Measurements from ENCODE around the gene CAPN3. TPM values are rescaled to one million over a fixed set of nuclear protein-coding genes. Genes with fewer than 3 reads are reported as not detected.

Gene CAPN3
- total and polyA plus RNA-seq, 2 experiments from 2014 or later = 0.84 to 1.1 TPM

DNA sequence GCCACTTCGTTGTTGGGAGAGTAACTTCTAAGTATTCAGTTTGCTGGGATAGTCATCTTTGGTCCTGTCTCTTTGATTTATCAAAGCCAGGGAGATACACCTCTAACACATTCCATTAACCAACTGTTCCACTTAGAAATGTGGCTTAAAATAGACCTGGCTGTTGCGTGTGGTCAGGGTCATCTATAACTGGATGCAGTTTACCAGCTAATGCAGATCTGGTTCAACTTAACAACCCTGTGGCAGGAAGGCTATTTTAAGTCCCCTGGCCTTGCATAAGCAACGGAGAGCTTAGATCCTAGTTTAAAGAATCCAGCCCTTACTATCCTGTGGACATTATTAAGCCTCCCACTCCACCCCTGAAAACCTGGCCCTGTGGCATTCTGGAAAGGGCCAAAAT, 28.1 kb upstream of the CAPN3 start:
- H3K9me2 ChIP-seq (ENCODE audit: insufficient read depth) = no peaks in the 10 kb centered on the region
- no peaks in the 10 kb centered on the region for H4K20me1 ChIP-seq (replicated peaks; ENCODE audit: insufficient read depth)
- Mint-ChIP-seq H3K27ac (no peak overlapping the region), H3K9me3 (peaks cover 10% of the 10 kb centered on the region), H3K4me1 (no peaks in the 10 kb centered on the region), H3K4me3 (no peak overlapping the region), H3K27me3 (ENCODE audit: insufficient read depth, low read depth, poor library complexity) (no peaks in the 10 kb centered on the region), H3K36me3 (ENCODE audit: low read depth) (peaks cover 11% of the 10 kb centered on the region)
- H3K79me2 ChIP-seq (replicated peaks; ENCODE audit: insufficient read depth) = no peaks in the 10 kb centered on the region
- no peak overlapping the region for H3K4me2 ChIP-seq
- H3K27me3 ChIP-seq (ENCODE audit: insufficient read depth) = no peaks in the 10 kb centered on the region
- no peaks in the 10 kb centered on the region for H3K4me1 ChIP-seq (ENCODE audit: insufficient read depth)
- no peak overlapping the region for H3K27ac ChIP-seq (ENCODE audit: low read depth)
- no peaks in the 10 kb centered on the region for H3F3A ChIP-seq (replicated peaks; ENCODE audit: low read depth)
- TF ChIP-seq, protein P1, sequence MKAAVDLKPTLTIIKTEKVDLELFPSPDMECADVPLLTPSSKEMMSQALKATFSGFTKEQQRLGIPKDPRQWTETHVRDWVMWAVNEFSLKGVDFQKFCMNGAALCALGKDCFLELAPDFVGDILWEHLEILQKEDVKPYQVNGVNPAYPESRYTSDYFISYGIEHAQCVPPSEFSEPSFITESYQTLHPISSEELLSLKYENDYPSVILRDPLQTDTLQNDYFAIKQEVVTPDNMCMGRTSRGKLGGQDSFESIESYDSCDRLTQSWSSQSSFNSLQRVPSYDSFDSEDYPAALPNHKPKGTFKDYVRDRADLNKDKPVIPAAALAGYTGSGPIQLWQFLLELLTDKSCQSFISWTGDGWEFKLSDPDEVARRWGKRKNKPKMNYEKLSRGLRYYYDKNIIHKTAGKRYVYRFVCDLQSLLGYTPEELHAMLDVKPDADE (IDR thresholded peaks at IDR 0.05) = no peak
- no peak for TF ChIP-seq ZNF331 (CRISPR knock-in tag; IDR thresholded peaks at IDR 0.05; ENCODE audit: low read depth)
- TF ChIP-seq JUNB (IDR thresholded peaks at IDR 0.05; ENCODE audit: unreplicated experiment) = no peak
- TF ChIP-seq POLR2AphosphoS5 (IDR thresholded peaks at IDR 0.05; ENCODE audit: low read depth) = no peak
- TF ChIP-seq, protein P2, sequence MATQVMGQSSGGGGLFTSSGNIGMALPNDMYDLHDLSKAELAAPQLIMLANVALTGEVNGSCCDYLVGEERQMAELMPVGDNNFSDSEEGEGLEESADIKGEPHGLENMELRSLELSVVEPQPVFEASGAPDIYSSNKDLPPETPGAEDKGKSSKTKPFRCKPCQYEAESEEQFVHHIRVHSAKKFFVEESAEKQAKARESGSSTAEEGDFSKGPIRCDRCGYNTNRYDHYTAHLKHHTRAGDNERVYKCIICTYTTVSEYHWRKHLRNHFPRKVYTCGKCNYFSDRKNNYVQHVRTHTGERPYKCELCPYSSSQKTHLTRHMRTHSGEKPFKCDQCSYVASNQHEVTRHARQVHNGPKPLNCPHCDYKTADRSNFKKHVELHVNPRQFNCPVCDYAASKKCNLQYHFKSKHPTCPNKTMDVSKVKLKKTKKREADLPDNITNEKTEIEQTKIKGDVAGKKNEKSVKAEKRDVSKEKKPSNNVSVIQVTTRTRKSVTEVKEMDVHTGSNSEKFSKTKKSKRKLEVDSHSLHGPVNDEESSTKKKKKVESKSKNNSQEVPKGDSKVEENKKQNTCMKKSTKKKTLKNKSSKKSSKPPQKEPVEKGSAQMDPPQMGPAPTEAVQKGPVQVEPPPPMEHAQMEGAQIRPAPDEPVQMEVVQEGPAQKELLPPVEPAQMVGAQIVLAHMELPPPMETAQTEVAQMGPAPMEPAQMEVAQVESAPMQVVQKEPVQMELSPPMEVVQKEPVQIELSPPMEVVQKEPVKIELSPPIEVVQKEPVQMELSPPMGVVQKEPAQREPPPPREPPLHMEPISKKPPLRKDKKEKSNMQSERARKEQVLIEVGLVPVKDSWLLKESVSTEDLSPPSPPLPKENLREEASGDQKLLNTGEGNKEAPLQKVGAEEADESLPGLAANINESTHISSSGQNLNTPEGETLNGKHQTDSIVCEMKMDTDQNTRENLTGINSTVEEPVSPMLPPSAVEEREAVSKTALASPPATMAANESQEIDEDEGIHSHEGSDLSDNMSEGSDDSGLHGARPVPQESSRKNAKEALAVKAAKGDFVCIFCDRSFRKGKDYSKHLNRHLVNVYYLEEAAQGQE (IDR thresholded peaks at IDR 0.05; ENCODE audit: unreplicated experiment) = no peak
- TF ChIP-seq ZNF114 (CRISPR knock-in tag; IDR thresholded peaks at IDR 0.05) = no peak
- no peak for TF ChIP-seq EZH2 (IDR thresholded peaks at IDR 0.05; ENCODE audit: low read depth, unreplicated experiment)
- TF ChIP-seq, protein P3, sequence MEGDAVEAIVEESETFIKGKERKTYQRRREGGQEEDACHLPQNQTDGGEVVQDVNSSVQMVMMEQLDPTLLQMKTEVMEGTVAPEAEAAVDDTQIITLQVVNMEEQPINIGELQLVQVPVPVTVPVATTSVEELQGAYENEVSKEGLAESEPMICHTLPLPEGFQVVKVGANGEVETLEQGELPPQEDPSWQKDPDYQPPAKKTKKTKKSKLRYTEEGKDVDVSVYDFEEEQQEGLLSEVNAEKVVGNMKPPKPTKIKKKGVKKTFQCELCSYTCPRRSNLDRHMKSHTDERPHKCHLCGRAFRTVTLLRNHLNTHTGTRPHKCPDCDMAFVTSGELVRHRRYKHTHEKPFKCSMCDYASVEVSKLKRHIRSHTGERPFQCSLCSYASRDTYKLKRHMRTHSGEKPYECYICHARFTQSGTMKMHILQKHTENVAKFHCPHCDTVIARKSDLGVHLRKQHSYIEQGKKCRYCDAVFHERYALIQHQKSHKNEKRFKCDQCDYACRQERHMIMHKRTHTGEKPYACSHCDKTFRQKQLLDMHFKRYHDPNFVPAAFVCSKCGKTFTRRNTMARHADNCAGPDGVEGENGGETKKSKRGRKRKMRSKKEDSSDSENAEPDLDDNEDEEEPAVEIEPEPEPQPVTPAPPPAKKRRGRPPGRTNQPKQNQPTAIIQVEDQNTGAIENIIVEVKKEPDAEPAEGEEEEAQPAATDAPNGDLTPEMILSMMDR (conservative IDR thresholded peaks at IDR 0.05; ENCODE audit: low read depth in 2 of 2) = no peak
- TF ChIP-seq STAT1 (IDR thresholded peaks at IDR 0.05; ENCODE audit: unreplicated experiment) = no peak
- TF ChIP-seq NANOG (IDR thresholded peaks at IDR 0.05; ENCODE audit: borderline replicate concordance) = no peak
- no peak for TF ChIP-seq EZH2phosphoT487 (IDR thresholded peaks at IDR 0.05; ENCODE audit: unreplicated experiment)
- TF ChIP-seq, protein P4, sequence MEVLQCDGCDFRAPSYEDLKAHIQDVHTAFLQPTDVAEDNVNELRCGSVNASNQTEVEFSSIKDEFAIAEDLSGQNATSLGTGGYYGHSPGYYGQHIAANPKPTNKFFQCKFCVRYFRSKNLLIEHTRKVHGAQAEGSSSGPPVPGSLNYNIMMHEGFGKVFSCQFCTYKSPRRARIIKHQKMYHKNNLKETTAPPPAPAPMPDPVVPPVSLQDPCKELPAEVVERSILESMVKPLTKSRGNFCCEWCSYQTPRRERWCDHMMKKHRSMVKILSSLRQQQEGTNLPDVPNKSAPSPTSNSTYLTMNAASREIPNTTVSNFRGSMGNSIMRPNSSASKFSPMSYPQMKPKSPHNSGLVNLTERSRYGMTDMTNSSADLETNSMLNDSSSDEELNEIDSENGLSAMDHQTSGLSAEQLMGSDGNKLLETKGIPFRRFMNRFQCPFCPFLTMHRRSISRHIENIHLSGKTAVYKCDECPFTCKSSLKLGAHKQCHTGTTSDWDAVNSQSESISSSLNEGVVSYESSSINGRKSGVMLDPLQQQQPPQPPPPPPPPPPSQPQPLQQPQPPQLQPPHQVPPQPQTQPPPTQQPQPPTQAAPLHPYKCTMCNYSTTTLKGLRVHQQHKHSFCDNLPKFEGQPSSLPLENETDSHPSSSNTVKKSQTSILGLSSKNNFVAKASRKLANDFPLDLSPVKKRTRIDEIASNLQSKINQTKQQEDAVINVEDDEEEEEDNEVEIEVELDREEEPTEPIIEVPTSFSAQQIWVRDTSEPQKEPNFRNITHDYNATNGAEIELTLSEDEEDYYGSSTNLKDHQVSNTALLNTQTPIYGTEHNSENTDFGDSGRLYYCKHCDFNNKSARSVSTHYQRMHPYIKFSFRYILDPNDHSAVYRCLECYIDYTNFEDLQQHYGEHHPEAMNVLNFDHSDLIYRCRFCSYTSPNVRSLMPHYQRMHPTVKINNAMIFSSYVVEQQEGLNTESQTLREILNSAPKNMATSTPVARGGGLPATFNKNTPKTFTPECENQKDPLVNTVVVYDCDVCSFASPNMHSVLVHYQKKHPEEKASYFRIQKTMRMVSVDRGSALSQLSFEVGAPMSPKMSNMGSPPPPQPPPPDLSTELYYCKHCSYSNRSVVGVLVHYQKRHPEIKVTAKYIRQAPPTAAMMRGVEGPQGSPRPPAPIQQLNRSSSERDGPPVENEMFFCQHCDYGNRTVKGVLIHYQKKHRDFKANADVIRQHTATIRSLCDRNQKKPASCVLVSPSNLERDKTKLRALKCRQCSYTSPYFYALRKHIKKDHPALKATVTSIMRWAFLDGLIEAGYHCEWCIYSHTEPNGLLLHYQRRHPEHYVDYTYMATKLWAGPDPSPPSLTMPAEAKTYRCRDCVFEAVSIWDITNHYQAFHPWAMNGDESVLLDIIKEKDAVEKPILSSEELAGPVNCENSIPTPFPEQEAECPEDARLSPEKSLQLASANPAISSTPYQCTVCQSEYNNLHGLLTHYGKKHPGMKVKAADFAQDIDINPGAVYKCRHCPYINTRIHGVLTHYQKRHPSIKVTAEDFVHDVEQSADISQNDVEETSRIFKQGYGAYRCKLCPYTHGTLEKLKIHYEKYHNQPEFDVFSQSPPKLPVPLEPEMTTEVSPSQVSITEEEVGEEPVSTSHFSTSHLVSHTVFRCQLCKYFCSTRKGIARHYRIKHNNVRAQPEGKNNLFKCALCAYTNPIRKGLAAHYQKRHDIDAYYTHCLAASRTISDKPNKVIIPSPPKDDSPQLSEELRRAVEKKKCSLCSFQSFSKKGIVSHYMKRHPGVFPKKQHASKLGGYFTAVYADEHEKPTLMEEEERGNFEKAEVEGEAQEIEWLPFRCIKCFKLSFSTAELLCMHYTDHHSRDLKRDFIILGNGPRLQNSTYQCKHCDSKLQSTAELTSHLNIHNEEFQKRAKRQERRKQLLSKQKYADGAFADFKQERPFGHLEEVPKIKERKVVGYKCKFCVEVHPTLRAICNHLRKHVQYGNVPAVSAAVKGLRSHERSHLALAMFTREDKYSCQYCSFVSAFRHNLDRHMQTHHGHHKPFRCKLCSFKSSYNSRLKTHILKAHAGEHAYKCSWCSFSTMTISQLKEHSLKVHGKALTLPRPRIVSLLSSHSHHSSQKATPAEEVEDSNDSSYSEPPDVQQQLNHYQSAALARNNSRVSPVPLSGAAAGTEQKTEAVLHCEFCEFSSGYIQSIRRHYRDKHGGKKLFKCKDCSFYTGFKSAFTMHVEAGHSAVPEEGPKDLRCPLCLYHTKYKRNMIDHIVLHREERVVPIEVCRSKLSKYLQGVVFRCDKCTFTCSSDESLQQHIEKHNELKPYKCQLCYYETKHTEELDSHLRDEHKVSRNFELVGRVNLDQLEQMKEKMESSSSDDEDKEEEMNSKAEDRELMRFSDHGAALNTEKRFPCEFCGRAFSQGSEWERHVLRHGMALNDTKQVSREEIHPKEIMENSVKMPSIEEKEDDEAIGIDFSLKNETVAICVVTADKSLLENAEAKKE (CRISPR knock-in tag; IDR thresholded peaks at IDR 0.05) = no peak
- H3K4me3 ChIP-seq = no peak overlapping the region
- ATAC-seq (no peak), DNase-seq (ENCODE audit: low spot score) (no peak)
- H3K36me3 ChIP-seq (ENCODE audit: insufficient read depth) = 0 out of 2 replicates have a peak, but pooled peaks cover 3% of the 10 kb centered on the region
- no peak overlapping the region for H2AFZ ChIP-seq

Data from GM23338 (cell line).